Activated CD4-positive, alpha-beta memory T cell treated with anti-CD3 and anti-CD28 coated beads for 36 hours (primary cell): Measurements from ENCODE around the gene CFAP92. TPM values are rescaled to one million over a fixed set of nuclear protein-coding genes. Genes with fewer than 3 reads are reported as not detected.
"Not testable (repeated sequence)": the region's sequence is repeated elsewhere in the genome, so short reads cannot be mapped to it uniquely, and the experiment has no call there.

Experiments used
- CTCF ChIA-PET: fragments of 350-600 bp; sonication (Branson Sonifier 250); formaldehyde crosslinking; loops from one replicate; lab custom pipeline; 2021; ENCODE audit warnings: antibody characterized with exemption, inconsistent platforms; lab: Charles Lee
- POLR2A ChIA-PET: fragments of 350-600 bp; sonication (Branson Sonifier 250); formaldehyde crosslinking; loops from one replicate; lab custom pipeline; 2021; ENCODE audit warnings: antibody characterized with exemption; lab: Charles Lee
- DNase-seq: peaks from one replicate; pipeline ENCODE4 v3.0.0-alpha.2; 2020
- H3K27ac Mint-ChIP-seq: one replicate; pipeline ENCODE4 v1.8.0; 2021; ENCODE audit warnings: mixed read lengths
- H3K27me3 Mint-ChIP-seq: one replicate; pipeline ENCODE4 v1.8.0; 2021; ENCODE audit warnings: mixed read lengths
- H3K36me3 Mint-ChIP-seq: one replicate; pipeline ENCODE4 v1.8.0; 2021; ENCODE audit warnings: mixed read lengths
- H3K4me1 Mint-ChIP-seq: one replicate; pipeline ENCODE4 v1.8.0; 2021; ENCODE audit warnings: low read depth, mixed read lengths
- H3K4me3 Mint-ChIP-seq: one replicate; pipeline ENCODE4 v1.8.0; 2021; ENCODE audit warnings: mild to moderate bottlenecking, mixed read lengths
- H3K9me3 Mint-ChIP-seq: one replicate; pipeline ENCODE4 v1.8.0; 2021; ENCODE audit warnings: mixed read lengths
- intact Hi-C: fragments of 100-400 bp; cut with micrococcal nuclease; formaldehyde crosslinking; loops from one replicate; pipeline ENCODE4 v1.15.1; 2023
- total RNA-seq, 2 experiments: library from RNA; stranded (reverse); gene quantifications; one replicate each; pipeline ENCODE4 v1.2.3, GENCODE V29; 2021

Gene CFAP92
- total RNA-seq, 2 experiments from 2014 or later, result 0.24 TPM; not detected in 1

- intact Hi-C loops, result no loop called here
- Mint-ChIP-seq H3K27ac (no peak overlapping the region), H3K4me1 (no peaks in the 10 kb centered on the region), H3K36me3 (no peaks in the 10 kb centered on the region), H3K9me3 (no peaks in the 10 kb centered on the region), H3K4me3 (no peak overlapping the region), H3K27me3 (no peaks in the 10 kb centered on the region)
- POLR2A ChIA-PET, result no interaction called here
- no peak for DNase-seq
- CTCF ChIA-PET, result interaction anchor here (0.7 to 1.9 kb wide), 4 partner anchors 10 to 126 kb away, joined by 3 to 6 read pairs (median 4); no protein-coding TSS in a partner anchor
Measured at GRCh38 chr3:128932516-128933212, 61.2 kb downstream of the CFAP92 start.

DNA sequence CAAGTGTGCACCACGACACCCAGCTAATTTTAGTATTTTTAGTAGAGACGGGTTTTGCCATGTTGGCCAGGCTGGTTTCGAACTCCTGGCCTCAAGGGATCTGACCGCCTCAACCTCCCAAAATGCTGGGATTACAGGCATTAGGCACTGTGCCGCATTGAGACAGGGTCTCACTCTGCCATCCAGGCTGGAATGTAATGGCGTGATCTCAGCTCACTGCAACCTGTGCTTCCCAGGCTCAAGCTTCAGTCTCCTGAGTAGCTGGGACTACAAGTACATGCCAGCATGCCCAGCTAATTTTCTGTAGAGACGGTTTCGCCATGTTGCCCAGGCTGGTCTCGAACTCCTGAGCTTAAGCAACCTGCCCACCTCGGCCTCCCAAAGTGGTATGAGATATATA is 62.8 kb downstream of the CFAP92 start:
- Mint-ChIP-seq H3K4me1 (no peaks in the 10 kb centered on the region), H3K9me3 (no peaks in the 10 kb centered on the region), H3K27me3 (no peaks in the 10 kb centered on the region), H3K27ac (no peak overlapping the region), H3K4me3 (no peak overlapping the region), H3K36me3 (no peaks in the 10 kb centered on the region)
- intact Hi-C loops, result no loop called here
- ChIA-PET CTCF (no interaction called here), POLR2A (no interaction called here)
- DNase-seq, result no peak

- Mint-ChIP-seq H3K36me3 (no peaks in the 10 kb centered on the region), H3K27me3 (no peaks in the 10 kb centered on the region), H3K9me3 (peaks cover 5% of the 10 kb centered on the region), H3K27ac (no peak overlapping the region), H3K4me1 (peaks cover 6% of the 10 kb centered on the region), H3K4me3 (no peak overlapping the region)
- ChIA-PET POLR2A (no interaction called here), CTCF (no interaction called here)
- intact Hi-C loops, result no loop called here
- DNase-seq, result no peak
Measured at GRCh38 chr3:128929364-128929763, 64.5 kb downstream of the CFAP92 start.

- H3K27ac Mint-ChIP-seq, result peak overlapping the region; percentile 15
Measured at GRCh38 chr3:128923986-128924385, 69.9 kb downstream of the CFAP92 start.

DNA sequence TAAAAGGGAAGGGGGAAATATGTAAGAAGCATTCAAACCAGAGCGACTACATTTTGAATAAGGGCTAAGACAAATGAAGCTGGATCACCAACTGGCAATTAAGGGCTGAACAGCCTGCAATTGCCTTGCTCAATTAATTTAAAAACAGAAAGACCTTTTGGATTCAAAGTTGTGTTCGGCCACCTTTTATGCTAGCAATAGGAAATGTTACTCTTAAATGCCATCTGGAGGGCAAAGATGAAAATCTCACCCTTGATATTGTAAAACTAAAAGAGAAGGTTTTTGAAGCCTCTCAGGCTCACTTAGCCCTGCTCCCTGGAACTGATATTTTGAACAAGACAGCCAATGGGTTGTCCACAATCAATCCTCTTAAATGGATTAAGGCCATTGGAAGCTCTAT is 70.3 kb downstream of the CFAP92 start:
- H3K27me3 Mint-ChIP-seq, result no peaks in the 10 kb centered on the region
- H3K27ac Mint-ChIP-seq, result peak overlapping the region; percentile 15
- POLR2A ChIA-PET, result interaction anchor here (0.7 kb wide), 1 partner anchor 104 kb away, joined by 3 read pairs; no protein-coding TSS in a partner anchor
- peaks cover 14% of the 10 kb centered on the region for H3K9me3 Mint-ChIP-seq
- peak overlapping the region; percentile 55 for H3K4me3 Mint-ChIP-seq
- peaks cover 15% of the 10 kb centered on the region for H3K36me3 Mint-ChIP-seq
- peaks cover 29% of the 10 kb centered on the region for H3K4me1 Mint-ChIP-seq
- DNase-seq, result no peak
- CTCF ChIA-PET, result interaction anchor here (0.8 to 2.1 kb wide), 6 partner anchors 27 to 306 kb away, joined by 3 to 12 read pairs (median 6); no protein-coding TSS in a partner anchor
- intact Hi-C loops, result loop anchor here (1.0 to 5.0 kb wide), 2 partner anchors 44 to 306 kb away; partner anchors contain the start of gene ACAD9

More at GRCh38 chr3:128923986-128924385, 69.9 kb downstream of the CFAP92 start:
- ChIA-PET CTCF (interaction anchor here (0.8 to 2.1 kb wide), 3 partner anchors 28 to 48 kb away, joined by 4 to 12 read pairs (median 6); no protein-coding TSS in a partner anchor), POLR2A (interaction anchor here (0.7 kb wide), 1 partner anchor 103 kb away, joined by 3 read pairs; no protein-coding TSS in a partner anchor)
- not testable (repeated sequence) for DNase-seq, H3K27me3 Mint-ChIP-seq, H3K4me3 Mint-ChIP-seq
- intact Hi-C loops, result loop anchor here (1.0 to 5.0 kb wide), 2 partner anchors 45 to 307 kb away; partner anchors contain the start of gene ACAD9
- Mint-ChIP-seq H3K9me3 (peaks cover 14% of the 10 kb centered on the region), H3K36me3 (peaks cover 14% of the 10 kb centered on the region), H3K4me1 (peaks cover 29% of the 10 kb centered on the region)

- CTCF ChIA-PET, result interaction anchor here (0.9 to 2.1 kb wide), 6 partner anchors 9 to 305 kb away, joined by 3 to 12 read pairs (median 6); no protein-coding TSS in a partner anchor
- Mint-ChIP-seq H3K9me3 (peaks cover 14% of the 10 kb centered on the region), H3K4me3 (peak overlapping the region; percentile 55), H3K36me3 (peaks cover 20% of the 10 kb centered on the region), H3K27ac (peak overlapping the region; percentile 40), H3K4me1 (peaks cover 29% of the 10 kb centered on the region), H3K27me3 (no peaks in the 10 kb centered on the region)
- peak; percentile 77 for DNase-seq
- POLR2A ChIA-PET, result no interaction called here
- intact Hi-C loops, result loop anchor here (1.0 to 5.0 kb wide), 2 partner anchors 44 to 306 kb away; partner anchors contain the start of gene ACAD9
Measured at GRCh38 chr3:128922804-128923459, 70.9 kb downstream of the CFAP92 start.

DNA sequence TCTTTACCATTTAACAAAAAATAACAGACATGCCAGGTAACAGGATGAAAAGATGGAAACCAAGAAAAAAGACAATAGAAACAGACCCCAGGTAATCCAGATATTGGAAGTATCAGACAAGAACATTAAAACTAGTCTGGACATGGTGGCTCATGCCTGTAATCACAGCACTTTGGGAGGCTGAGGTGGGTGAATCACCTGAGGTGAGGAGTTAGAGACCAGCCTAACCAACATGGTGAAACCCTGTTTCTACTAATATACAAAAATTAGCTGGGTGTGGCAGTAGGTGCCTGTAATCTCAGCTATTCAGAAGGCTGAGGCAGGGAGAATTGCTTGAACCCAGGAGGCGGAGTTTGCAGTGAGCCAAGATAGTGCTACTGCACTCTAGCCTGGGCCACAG is 73.9 kb downstream of the CFAP92 start:
- intact Hi-C loops, result loop anchor here (5.0 kb wide), 1 partner anchor 303 kb away; no protein-coding TSS in a partner anchor
- Mint-ChIP-seq H3K27me3 (no peaks in the 10 kb centered on the region), H3K36me3 (peaks cover 38% of the 10 kb centered on the region), H3K27ac (no peak overlapping the region), H3K9me3 (peaks cover 14% of the 10 kb centered on the region), H3K4me1 (peaks cover 28% of the 10 kb centered on the region), H3K4me3 (no peak overlapping the region)
- ChIA-PET POLR2A (interaction anchor here (0.7 kb wide), 1 partner anchor 118 kb away, joined by 3 read pairs; no protein-coding TSS in a partner anchor), CTCF (no interaction called here)
- no peak for DNase-seq

- POLR2A ChIA-PET, result no interaction called here
- peaks cover 4% of the 10 kb centered on the region for H3K4me1 Mint-ChIP-seq
- H3K9me3 Mint-ChIP-seq, result peaks cover 9% of the 10 kb centered on the region
- no peak for DNase-seq
- CTCF ChIA-PET, result no interaction called here
- H3K36me3 Mint-ChIP-seq, result peaks cover 51% of the 10 kb centered on the region
- H3K4me3 Mint-ChIP-seq, result no peak overlapping the region
- intact Hi-C loops, result no loop called here
- H3K27me3 Mint-ChIP-seq, result no peaks in the 10 kb centered on the region
- H3K27ac Mint-ChIP-seq, result no peak overlapping the region
Measured at GRCh38 chr3:128917291-128917690, 76.6 kb downstream of the CFAP92 start.

DNA sequence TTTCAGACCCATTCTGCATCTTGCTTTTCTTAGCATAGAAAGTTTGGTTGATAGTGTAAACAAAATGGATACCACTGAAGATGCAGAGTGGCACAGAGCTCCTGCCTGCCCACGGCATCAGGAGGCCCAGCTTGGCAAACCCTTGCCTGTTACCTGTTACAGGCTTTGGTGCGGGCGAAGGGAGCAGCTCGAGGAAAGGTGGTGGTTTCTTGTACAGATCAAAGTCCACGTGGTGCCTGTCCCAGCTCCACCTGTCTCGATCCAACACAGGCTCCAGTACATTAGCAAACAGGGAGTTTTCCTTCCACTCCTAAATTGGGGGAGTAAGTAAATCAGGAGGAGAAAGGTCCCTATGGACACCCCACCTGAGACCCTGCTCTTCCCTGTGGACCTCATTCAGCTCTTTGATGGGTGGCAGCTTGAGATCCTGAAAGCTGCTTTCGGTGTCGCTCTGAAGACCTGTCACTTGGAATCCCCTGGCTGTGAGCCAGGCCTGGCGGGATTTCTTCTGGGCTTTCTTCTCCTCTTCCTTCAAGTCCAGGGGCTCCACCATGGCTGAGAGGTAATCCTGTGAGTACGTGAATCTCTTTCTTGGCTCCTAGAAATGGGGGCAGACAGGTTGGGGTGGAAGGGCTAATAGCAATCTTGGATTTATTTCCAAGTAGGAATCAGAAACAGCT is 78.8 kb downstream of the CFAP92 start:
- no peak for DNase-seq
- Mint-ChIP-seq H3K4me1 (no peaks in the 10 kb centered on the region), H3K36me3 (peaks cover 51% of the 10 kb centered on the region), H3K9me3 (no peaks in the 10 kb centered on the region), H3K4me3 (no peak overlapping the region), H3K27me3 (no peaks in the 10 kb centered on the region), H3K27ac (no peak overlapping the region)
- intact Hi-C loops, result no loop called here
- CTCF ChIA-PET, result interaction anchor here (0.8 to 1.2 kb wide), 2 partner anchors 55 to 306 kb away, joined by 3 to 5 read pairs; no protein-coding TSS in a partner anchor
- POLR2A ChIA-PET, result interaction anchor here (0.7 kb wide), 1 partner anchor 10 kb away, joined by 3 read pairs; no protein-coding TSS in a partner anchor

DNA sequence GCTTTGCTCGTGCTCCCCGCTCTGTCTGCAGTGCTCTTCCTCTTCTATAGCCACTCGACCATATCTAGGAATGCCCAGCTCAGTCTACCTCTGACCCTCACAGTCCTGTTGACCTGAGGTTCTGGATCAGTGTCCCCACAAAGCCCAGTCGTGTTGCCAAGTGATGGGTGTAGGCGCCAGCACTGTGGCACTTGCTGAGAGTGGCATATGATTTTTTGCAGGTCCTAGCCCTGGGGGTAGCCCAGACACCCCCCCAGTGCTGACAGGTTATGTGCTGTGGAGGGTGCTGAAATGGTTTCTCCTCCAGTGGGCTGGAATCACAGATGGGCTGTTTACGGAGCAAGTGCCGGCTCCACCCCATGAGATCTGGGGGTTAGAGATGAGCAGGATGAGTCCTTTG is 82.0 kb downstream of the CFAP92 start:
- ChIA-PET CTCF (interaction anchor here (1.0 kb wide), 1 partner anchor 14 kb away, joined by 3 read pairs; no protein-coding TSS in a partner anchor), POLR2A (no interaction called here)
- no peak for DNase-seq
- peaks cover 29% of the 10 kb centered on the region for H3K36me3 Mint-ChIP-seq
- no peak overlapping the region for H3K27ac Mint-ChIP-seq
- no peaks in the 10 kb centered on the region for H3K4me1 Mint-ChIP-seq
- H3K27me3 Mint-ChIP-seq, result no peaks in the 10 kb centered on the region
- H3K9me3 Mint-ChIP-seq, result no peaks in the 10 kb centered on the region
- H3K4me3 Mint-ChIP-seq, result no peak overlapping the region
- intact Hi-C loops, result no loop called here

DNA sequence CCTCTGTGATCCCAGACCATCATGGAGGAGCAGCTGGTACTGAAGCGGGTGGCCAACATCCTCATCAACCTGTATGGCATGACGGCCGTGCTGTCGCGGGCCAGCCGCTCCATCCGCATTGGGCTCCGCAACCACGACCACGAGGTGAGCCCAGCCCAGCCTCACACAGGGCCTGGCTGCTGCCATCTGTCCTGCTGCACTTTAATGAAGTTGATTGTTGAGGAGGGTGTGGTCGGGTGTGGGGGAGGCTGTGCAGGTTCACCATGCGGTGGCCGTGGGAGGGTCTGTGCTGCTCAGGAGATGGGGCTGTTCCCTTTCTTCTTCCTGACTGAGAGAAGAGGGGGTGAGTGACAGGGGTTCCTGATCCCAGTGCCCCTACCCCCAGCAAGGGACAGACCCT is 83.9 kb downstream of the CFAP92 start:
- POLR2A ChIA-PET, result no interaction called here
- Mint-ChIP-seq H3K4me1 (no peaks in the 10 kb centered on the region), H3K4me3 (no peak overlapping the region), H3K27ac (no peak overlapping the region), H3K9me3 (no peaks in the 10 kb centered on the region), H3K27me3 (no peaks in the 10 kb centered on the region), H3K36me3 (peaks cover 33% of the 10 kb centered on the region)
- CTCF ChIA-PET, result no interaction called here
- DNase-seq, result no peak
- intact Hi-C loops, result no loop called here
